ENCODE measurements around the gene SGMS1.
"Not testable (repeated sequence)": the region's sequence is repeated elsewhere in the genome, so short reads cannot be mapped to it uniquely, and the experiment has no call there.

Gene SGMS1

DNA sequence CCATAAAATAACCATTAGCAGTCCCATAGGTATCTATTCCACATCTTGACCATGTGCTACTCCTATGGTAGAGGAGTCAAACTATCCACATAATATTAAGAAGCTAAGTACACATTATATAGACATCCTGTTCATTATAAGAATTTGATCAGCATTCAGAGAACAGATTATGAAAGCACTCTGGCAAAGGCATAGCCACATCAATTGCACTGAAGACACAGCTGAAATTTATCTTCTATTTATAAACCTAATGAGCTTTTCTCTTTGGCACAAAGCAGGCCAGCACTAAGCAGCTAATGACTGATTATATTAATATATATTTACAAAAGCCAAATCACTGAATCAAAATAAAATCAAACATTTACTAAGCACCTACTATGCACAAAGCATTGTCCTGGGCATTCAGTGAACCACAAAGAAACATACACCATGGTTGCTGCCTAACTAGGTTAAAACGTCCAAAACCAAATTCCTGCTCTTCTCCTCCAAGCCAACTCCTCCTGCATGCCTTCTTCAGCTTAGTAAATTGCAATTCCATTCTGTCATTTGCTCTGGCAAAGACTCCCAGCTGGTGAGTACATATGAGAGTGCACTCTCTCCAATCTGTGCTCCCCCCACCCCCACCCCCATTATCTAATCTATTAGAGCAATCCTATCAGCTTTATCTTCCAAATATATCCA, 249.8 kb downstream of the SGMS1 start:
- Histone ChIP-seq H3K36me3 (ENCODE audit: insufficient read depth, insufficient read length, low read length) (peaks cover 3% of the 10 kb centered on the region), H3K9me3 (ENCODE audit: insufficient read depth, low read length) (no peaks in the 10 kb centered on the region), H3K4me3 (ENCODE audit: insufficient read length, low read depth) (no peak overlapping the region), H3K4me1 (ENCODE audit: insufficient read depth, insufficient read length) (no peaks in the 10 kb centered on the region), H3K9ac (ENCODE audit: insufficient read length, low read depth) (no peak overlapping the region), H3K27me3 (ENCODE audit: insufficient read depth, insufficient read length) (no peaks in the 10 kb centered on the region)
- no peak for DNase-seq (ENCODE audit: low read depth, low spot score)
- TF ChIP-seq YY1 (IDR thresholded peaks at IDR 0.05; ENCODE audit: insufficient read depth, insufficient read length) = no peak
- TF ChIP-seq ZNF274 (IDR thresholded peaks at IDR 0.05; ENCODE audit: low read depth, low read length) = no peak
- TF ChIP-seq SUZ12 (IDR thresholded peaks at IDR 0.05; ENCODE audit: extremely low read depth, insufficient read depth, insufficient read length) = no peak

DNA sequence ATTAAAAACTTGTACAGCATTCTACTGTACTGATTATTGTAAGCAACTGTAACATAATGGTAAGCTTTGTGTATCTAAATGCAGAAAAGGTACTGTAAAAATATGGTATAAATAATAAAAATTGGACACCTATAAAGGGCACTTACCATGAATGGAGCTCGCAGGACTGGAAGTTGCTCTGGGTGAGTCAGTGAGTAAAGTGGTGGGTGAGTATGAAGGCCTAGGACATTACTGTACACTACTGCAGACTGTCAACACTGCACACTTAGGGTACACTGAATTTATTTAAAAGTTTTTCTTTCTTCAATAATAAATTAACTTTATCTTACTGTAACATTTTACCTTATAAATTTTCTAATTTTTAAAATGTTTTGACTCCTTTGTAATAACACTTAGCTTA, 253.8 kb downstream of the SGMS1 start:
- DNase-seq (ENCODE audit: low read depth, low spot score) = no peak
- H3K4me1 ChIP-seq (ENCODE audit: insufficient read depth, insufficient read length) = no peaks in the 10 kb centered on the region
- no peaks in the 10 kb centered on the region for H3K27me3 ChIP-seq (ENCODE audit: insufficient read depth, insufficient read length)
- H3K9me3 ChIP-seq (ENCODE audit: insufficient read depth, low read length) = no peaks in the 10 kb centered on the region
- no peak overlapping the region for H3K4me3 ChIP-seq (ENCODE audit: insufficient read length, low read depth)
- H3K9ac ChIP-seq (ENCODE audit: insufficient read length, low read depth) = no peak overlapping the region
- TF ChIP-seq YY1 (IDR thresholded peaks at IDR 0.05; ENCODE audit: insufficient read depth, insufficient read length) = no peak
- no peak for TF ChIP-seq ZNF274 (IDR thresholded peaks at IDR 0.05; ENCODE audit: low read depth, low read length)
- TF ChIP-seq SUZ12 (IDR thresholded peaks at IDR 0.05; ENCODE audit: extremely low read depth, insufficient read depth, insufficient read length) = no peak
- no peaks in the 10 kb centered on the region for H3K36me3 ChIP-seq (ENCODE audit: insufficient read depth, insufficient read length, low read length)

DNA sequence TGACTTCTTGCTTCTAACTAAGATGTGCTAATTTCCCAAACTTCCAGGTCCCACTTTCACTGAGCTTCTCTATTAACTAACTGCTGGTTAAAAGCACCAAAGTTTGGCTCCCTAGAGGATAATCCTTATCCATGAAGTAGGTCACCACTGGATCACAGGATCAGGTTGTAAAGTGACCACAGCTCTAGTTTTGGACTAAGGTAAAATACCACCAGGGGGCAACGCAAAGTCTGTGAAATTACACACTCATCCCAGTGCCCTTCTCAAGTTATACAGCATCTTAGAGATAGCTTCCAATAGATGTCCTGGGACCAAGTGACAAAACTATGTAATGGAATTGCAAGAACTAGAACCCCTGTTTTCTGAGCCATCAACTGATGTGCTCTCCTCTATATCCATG, 256.0 kb downstream of the SGMS1 start:
- Histone ChIP-seq H3K9ac (ENCODE audit: insufficient read length, low read depth) (no peak overlapping the region), H3K36me3 (ENCODE audit: insufficient read depth, insufficient read length, low read length) (no peaks in the 10 kb centered on the region), H3K4me3 (ENCODE audit: insufficient read length, low read depth) (no peak overlapping the region), H3K27me3 (ENCODE audit: insufficient read depth, insufficient read length) (no peaks in the 10 kb centered on the region), H3K4me1 (ENCODE audit: insufficient read depth, insufficient read length) (no peaks in the 10 kb centered on the region), H3K9me3 (ENCODE audit: insufficient read depth, low read length) (no peaks in the 10 kb centered on the region)
- DNase-seq (ENCODE audit: low read depth, low spot score) = peak; percentile 6
- no peak for TF ChIP-seq ZNF274 (IDR thresholded peaks at IDR 0.05; ENCODE audit: low read depth, low read length)
- TF ChIP-seq YY1 (IDR thresholded peaks at IDR 0.05; ENCODE audit: insufficient read depth, insufficient read length) = no peak
- TF ChIP-seq SUZ12 (IDR thresholded peaks at IDR 0.05; ENCODE audit: extremely low read depth, insufficient read depth, insufficient read length) = no peak

DNA sequence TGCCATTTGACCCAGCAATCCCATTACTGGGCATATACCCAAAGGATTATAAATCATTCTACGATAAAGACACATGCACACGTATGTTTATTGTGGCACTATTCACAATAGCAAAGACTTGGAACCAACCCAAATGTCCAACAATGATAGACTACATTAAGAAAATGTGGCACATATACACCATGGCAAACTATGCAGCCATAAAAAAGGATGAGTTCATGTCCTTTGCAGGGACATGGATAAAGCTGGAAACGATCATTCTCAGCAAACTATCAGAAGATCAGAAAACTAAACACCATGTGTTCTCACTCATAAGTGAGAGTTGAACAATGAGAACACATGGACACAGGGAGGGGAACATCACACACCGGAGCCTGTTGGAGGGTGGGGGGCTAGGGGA, 257.3 kb downstream of the SGMS1 start:
- H3K27me3 ChIP-seq (ENCODE audit: insufficient read depth, insufficient read length); H3K4me1 ChIP-seq (ENCODE audit: insufficient read depth, insufficient read length); H3K36me3 ChIP-seq (ENCODE audit: insufficient read depth, insufficient read length, low read length); DNase-seq (ENCODE audit: low read depth, low spot score); H3K9me3 ChIP-seq (ENCODE audit: insufficient read depth, low read length); H3K9ac ChIP-seq (ENCODE audit: insufficient read length, low read depth); H3K4me3 ChIP-seq (ENCODE audit: insufficient read length, low read depth): not testable (repeated sequence)

DNA sequence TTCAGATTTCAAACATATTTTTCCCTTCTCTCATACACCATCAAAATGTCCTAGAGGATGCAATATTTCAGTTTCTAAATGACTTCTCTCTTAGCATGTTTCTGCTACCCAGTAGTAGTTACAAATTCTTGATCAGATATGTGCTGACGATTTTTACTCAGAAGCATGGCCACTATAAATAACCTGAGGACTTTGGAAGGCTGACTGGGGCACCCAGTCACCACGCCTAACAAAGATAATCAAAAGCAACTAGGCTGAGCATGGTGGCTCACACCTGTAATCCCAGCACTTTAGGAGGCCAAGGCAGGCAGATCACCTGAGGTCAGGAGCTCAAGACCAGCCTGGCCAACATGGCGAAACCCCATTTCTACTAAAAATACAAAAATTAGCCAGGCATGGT, 259.0 kb downstream of the SGMS1 start:
- DNase-seq (ENCODE audit: low read depth, low spot score); H3K27me3 ChIP-seq (ENCODE audit: insufficient read depth, insufficient read length); H3K4me3 ChIP-seq (ENCODE audit: insufficient read length, low read depth); H3K36me3 ChIP-seq (ENCODE audit: insufficient read depth, insufficient read length, low read length); H3K4me1 ChIP-seq (ENCODE audit: insufficient read depth, insufficient read length); H3K9me3 ChIP-seq (ENCODE audit: insufficient read depth, low read length); H3K9ac ChIP-seq (ENCODE audit: insufficient read length, low read depth): not testable (repeated sequence)

DNA sequence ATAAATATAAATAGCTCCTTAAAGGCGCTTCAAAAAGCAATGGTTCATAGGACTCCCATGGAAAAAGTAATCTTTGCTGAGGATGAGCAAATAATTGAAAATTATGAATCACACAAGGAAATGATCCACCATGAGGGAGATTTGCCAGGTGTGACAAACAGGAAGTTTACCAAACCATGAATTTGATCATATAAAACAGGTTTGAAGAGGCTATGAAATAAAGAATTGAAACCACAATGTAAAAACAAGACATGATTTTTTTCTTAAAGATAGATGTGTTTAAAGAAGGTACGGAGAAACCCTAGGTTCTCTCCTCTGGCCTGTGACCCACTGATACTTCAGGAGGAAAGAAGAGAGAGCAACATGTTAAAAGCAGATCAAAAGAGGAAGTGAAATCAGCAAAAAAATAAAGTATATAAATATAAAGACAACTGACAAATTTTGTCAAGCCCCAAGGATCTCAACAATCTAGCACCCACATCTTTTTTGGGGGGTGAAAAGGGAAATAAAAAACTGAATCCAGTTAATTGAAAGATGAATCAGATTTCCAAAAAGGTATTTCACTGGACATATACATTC, 261.1 kb downstream of the SGMS1 start:
- Histone ChIP-seq H3K36me3 (ENCODE audit: insufficient read depth, insufficient read length, low read length) (no peaks in the 10 kb centered on the region), H3K4me1 (ENCODE audit: insufficient read depth, insufficient read length) (no peaks in the 10 kb centered on the region), H3K4me3 (ENCODE audit: insufficient read length, low read depth) (no peak overlapping the region), H3K9me3 (ENCODE audit: insufficient read depth, low read length) (no peaks in the 10 kb centered on the region), H3K27me3 (ENCODE audit: insufficient read depth, insufficient read length) (no peaks in the 10 kb centered on the region), H3K9ac (ENCODE audit: insufficient read length, low read depth) (no peak overlapping the region)
- TF ChIP-seq YY1 (IDR thresholded peaks at IDR 0.05; ENCODE audit: insufficient read depth, insufficient read length) = no peak
- no peak for TF ChIP-seq SUZ12 (IDR thresholded peaks at IDR 0.05; ENCODE audit: extremely low read depth, insufficient read depth, insufficient read length)
- no peak for TF ChIP-seq ZNF274 (IDR thresholded peaks at IDR 0.05; ENCODE audit: low read depth, low read length)
- DNase-seq (ENCODE audit: low read depth, low spot score) = no peak

DNA sequence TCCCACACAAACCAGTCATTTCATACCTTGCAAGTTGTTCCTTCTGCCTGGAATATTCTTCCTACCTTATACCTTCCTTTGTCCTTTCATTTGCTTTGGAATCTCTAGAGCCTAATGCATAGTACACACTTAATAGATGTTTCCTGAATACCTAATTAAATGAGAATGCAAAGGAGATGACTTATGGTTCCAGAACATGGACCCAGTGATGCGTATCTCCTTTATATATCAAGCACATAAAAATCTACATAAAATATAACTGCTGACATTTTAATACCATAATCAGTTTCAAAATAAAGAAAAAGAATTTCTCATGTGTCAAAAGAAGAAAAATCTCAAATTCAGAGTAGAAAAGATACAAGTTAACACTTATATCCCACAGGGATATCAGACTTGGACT, 261.8 kb downstream of the SGMS1 start:
- H3K9ac ChIP-seq (ENCODE audit: insufficient read length, low read depth) = no peak overlapping the region
- no peaks in the 10 kb centered on the region for H3K9me3 ChIP-seq (ENCODE audit: insufficient read depth, low read length)
- H3K4me1 ChIP-seq (ENCODE audit: insufficient read depth, insufficient read length) = no peaks in the 10 kb centered on the region
- TF ChIP-seq ZNF274 (IDR thresholded peaks at IDR 0.05; ENCODE audit: low read depth, low read length) (no peak), YY1 (IDR thresholded peaks at IDR 0.05; ENCODE audit: insufficient read depth, insufficient read length) (no peak), SUZ12 (IDR thresholded peaks at IDR 0.05; ENCODE audit: extremely low read depth, insufficient read depth, insufficient read length) (no peak)
- no peak for DNase-seq (ENCODE audit: low read depth, low spot score)
- H3K27me3 ChIP-seq (ENCODE audit: insufficient read depth, insufficient read length) = no peaks in the 10 kb centered on the region
- no peak overlapping the region for H3K4me3 ChIP-seq (ENCODE audit: insufficient read length, low read depth)
- H3K36me3 ChIP-seq (ENCODE audit: insufficient read depth, insufficient read length, low read length) = no peaks in the 10 kb centered on the region

All from NT2/D1 (cell line).